Measurements from ENCODE around the gene TRERF1.

- no peak for TF ChIP-seq CTCF (IDR thresholded peaks at IDR 0.05; ENCODE audit: low read length)
- TF ChIP-seq EZH2 (IDR thresholded peaks at IDR 0.05; ENCODE audit: borderline replicate concordance, low read length) = no peak
These were observed 226.7 kb downstream of the TRERF1 start for GRCh38 chr6:42225029-42225339.

Data from OCI-LY1 (cell line).